Esophagus muscularis mucosa (tissue), 3 donors: ENCODE data around the gene CLEC16A.

ENCODE experiments used
- CTCF ChIP-seq, 3 experiments: fragments of 200-600 bp in 2 of 3; fragments of 450-650 bp in 1 of 3; sonication (generic) in 2 of 3; IDR thresholded peaks; one replicate each; pipeline ENCODE4 v1.5.1; 2017 to 2019; ENCODE audit warnings: antibody characterized with exemption in 3 of 3, mild to moderate bottlenecking in 2 of 3, moderate library complexity in 1 of 3
- POLR2A ChIP-seq: fragments of 450-650 bp; IDR thresholded peaks from one replicate; pipeline ENCODE4 v1.6.1; 2017; ENCODE audit warnings: antibody characterized with exemption, moderate library complexity, mild to moderate bottlenecking, low read depth
- POLR2AphosphoS5 ChIP-seq, 2 donors: sonication (generic); formaldehyde crosslinking; IDR thresholded peaks; one replicate each; pipeline ENCODE4 v1.6.1; 2017; ENCODE audit warnings: antibody characterized with exemption in 2 of 2

DNA sequence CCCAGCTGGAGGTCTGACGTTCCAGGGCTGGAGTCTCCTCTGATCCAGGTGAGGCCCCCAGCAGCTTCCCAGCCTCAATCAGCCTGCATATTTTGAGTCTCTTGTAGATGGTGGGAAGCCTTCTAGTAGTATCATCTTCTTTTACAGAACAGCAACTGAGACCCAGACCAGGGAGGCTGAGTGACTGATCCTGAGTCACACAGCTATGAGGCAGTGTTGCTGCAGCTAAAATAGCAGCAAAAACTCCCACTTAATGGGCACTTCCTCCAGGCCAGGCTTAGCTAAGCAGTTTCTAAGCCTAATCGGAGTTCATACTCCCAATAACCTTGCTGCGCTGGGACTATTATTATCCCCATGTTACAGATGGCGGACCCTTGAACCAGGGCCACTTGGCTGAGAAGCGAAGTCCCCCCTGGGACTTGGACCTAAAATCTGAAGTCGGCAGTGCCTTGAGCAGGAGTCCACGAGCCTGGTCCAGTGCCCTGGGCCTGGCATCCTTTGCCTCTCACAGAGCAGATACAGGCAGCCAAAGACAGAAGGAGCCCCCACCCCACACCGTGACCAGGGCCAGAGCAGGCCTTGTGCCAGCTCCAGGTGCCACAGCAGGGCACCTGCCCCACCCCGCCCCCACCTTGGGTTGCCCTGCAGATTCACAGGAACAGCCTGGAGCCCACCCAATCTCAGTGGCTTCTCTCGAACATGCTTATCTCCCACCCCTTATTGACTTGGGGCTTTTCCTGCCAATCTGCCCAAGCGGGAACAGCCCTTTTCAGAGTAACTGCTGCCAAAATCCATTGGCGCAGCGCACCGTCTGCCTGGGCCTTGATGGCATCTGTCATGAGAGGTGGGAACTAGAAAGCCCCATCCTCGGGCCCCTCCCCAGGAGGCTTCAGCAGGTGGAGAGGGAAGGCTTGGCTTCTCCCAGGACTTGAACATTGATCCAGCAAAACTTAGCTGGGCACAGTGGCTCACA, 246.5 kb downstream of the CLEC16A start:
- TF ChIP-seq POLR2AphosphoS5 (IDR thresholded peaks at IDR 0.05) (no peak), POLR2A (no peak), CTCF (IDR thresholded peaks at IDR 0.05) (no peak)
